Loucy (cell line): ENCODE measurements around the gene RAB11FIP5.

Experiments used
- H2AFZ ChIP-seq: fragments of 200-600 bp; sonication (generic); 2 replicates; pipeline ENCODE4 v1.6.0; 2016; ENCODE audit warnings: antibody characterized with exemption, mild to moderate bottlenecking, low read length, moderate library complexity
- H3F3A ChIP-seq: fragments of 200-600 bp; 2 replicates; pipeline ENCODE4 v1.6.0; 2016; ENCODE audit warnings: antibody characterized with exemption, low read depth, mild to moderate bottlenecking
- H3K27me3 ChIP-seq: fragments of 200-600 bp; sonication (generic); 2 replicates; pipeline ENCODE4 v1.6.1; 2014; ENCODE audit warnings: low read length, mild to moderate bottlenecking; ENCODE audit not compliant: insufficient read depth, poor library complexity, severe bottlenecking
- H3K36me3 ChIP-seq: fragments of 200-600 bp; sonication (generic); 2 replicates; pipeline ENCODE4 v1.6.1; 2016; ENCODE audit warnings: low read length; ENCODE audit not compliant: insufficient read depth
- H3K4me1 ChIP-seq: fragments of 200-600 bp; sonication (generic); 2 replicates; pipeline ENCODE4 v1.5.1; 2014; ENCODE audit warnings: low read length, mild to moderate bottlenecking; ENCODE audit not compliant: insufficient read depth, poor library complexity, severe bottlenecking
- H3K4me2 ChIP-seq: fragments of 200-600 bp; sonication (generic); 2 replicates; pipeline ENCODE4 v1.6.0; 2014; ENCODE audit warnings: antibody characterized with exemption, low read length, low read depth, mild to moderate bottlenecking; ENCODE audit not compliant: poor library complexity, severe bottlenecking
- H3K4me3 ChIP-seq: fragments of 200-600 bp; sonication (generic); 2 replicates; pipeline ENCODE4 v1.5.1; 2014; ENCODE audit warnings: low read length, mild to moderate bottlenecking, mixed read lengths; ENCODE audit not compliant: poor library complexity, severe bottlenecking
- H3K79me2 ChIP-seq: fragments of 200-600 bp; sonication (generic); 2 replicates; pipeline ENCODE4 v1.6.1; 2014; ENCODE audit warnings: low read length; ENCODE audit not compliant: insufficient read depth
- H3K9ac ChIP-seq: fragments of 200-600 bp; sonication (generic); 2 replicates; pipeline ENCODE4 v1.6.0; 2014; ENCODE audit warnings: mild to moderate bottlenecking, low read depth, low read length, moderate library complexity; ENCODE audit not compliant: poor library complexity, severe bottlenecking
- H3K9me2 ChIP-seq: fragments of 200-600 bp; sonication (generic); replicated peaks from 2 replicates; pipeline ENCODE4 v1.6.1; 2016; ENCODE audit warnings: low read depth, low read length, mixed read lengths
- H3K9me3 ChIP-seq: fragments of 200-600 bp; sonication (generic); 2 replicates; pipeline ENCODE4 v1.6.1; 2014; ENCODE audit warnings: mild to moderate bottlenecking, antibody characterized with exemption, low read length, low read depth; ENCODE audit not compliant: insufficient read depth
- H4K20me1 ChIP-seq: fragments of 200-600 bp; sonication (generic); 2 replicates; pipeline ENCODE4 v1.6.0; 2014; ENCODE audit warnings: antibody characterized with exemption, low read length, mild to moderate bottlenecking; ENCODE audit not compliant: insufficient read depth, poor library complexity, severe bottlenecking
- CTCF ChIP-seq: fragments of 200-600 bp; sonication (generic); conservative IDR thresholded peaks from 2 replicates; pipeline ENCODE4 v1.5.1; 2014; ENCODE audit warnings: mild to moderate bottlenecking, antibody characterized with exemption, low read length
- EZH2phosphoT487 ChIP-seq: fragments of 200-600 bp; IDR thresholded peaks from 2 replicates; pipeline ENCODE4 v1.6.1; 2018; ENCODE audit warnings: antibody characterized with exemption, mild to moderate bottlenecking, moderate library complexity, borderline replicate concordance

RAB11FIP5 gene

GRCh38 chr2:73091696-73092095, 21.1 kb downstream of the RAB11FIP5 start:
- no peaks in the 10 kb centered on the region for H3K9me3 ChIP-seq
- no peaks in the 10 kb centered on the region for H3K79me2 ChIP-seq
- no peaks in the 10 kb centered on the region for H3F3A ChIP-seq
- H4K20me1 ChIP-seq = no peaks in the 10 kb centered on the region
- H3K9ac ChIP-seq = peak overlapping the region; percentile 32
- H2AFZ ChIP-seq = no peak overlapping the region
- H3K4me1 ChIP-seq = peaks cover 10% of the 10 kb centered on the region
- H3K4me2 ChIP-seq = no peak overlapping the region
- no peak overlapping the region for H3K4me3 ChIP-seq
- peaks cover 15% of the 10 kb centered on the region; the same call in 1 of the 2 replicates for H3K36me3 ChIP-seq
- H3K9me2 ChIP-seq = no peaks in the 10 kb centered on the region
- TF ChIP-seq CTCF (no peak), EZH2phosphoT487 (no peak)
- no peaks in the 10 kb centered on the region for H3K27me3 ChIP-seq

GRCh38 chr2:73091164-73091563, 21.6 kb downstream of the RAB11FIP5 start:
- H3K9ac ChIP-seq = no peak overlapping the region
- TF ChIP-seq EZH2phosphoT487 = no peak
- TF ChIP-seq CTCF = no peak
- H2AFZ ChIP-seq = no peak overlapping the region
- no peaks in the 10 kb centered on the region for H3K79me2 ChIP-seq
- no peaks in the 10 kb centered on the region for H3K9me2 ChIP-seq
- peaks cover 10% of the 10 kb centered on the region for H3K4me1 ChIP-seq
- peaks cover 19% of the 10 kb centered on the region; the same call in 1 of the 2 replicates for H3K36me3 ChIP-seq
- no peaks in the 10 kb centered on the region for H3K9me3 ChIP-seq
- H3K27me3 ChIP-seq = no peaks in the 10 kb centered on the region
- H3K4me3 ChIP-seq = no peak overlapping the region
- H3F3A ChIP-seq = no peaks in the 10 kb centered on the region
- no peak overlapping the region for H3K4me2 ChIP-seq
- no peaks in the 10 kb centered on the region for H4K20me1 ChIP-seq

GRCh38 chr2:73089270-73090030, 23.3 kb downstream of the RAB11FIP5 start:
- no peak overlapping the region for H2AFZ ChIP-seq
- H4K20me1 ChIP-seq = no peaks in the 10 kb centered on the region
- no peaks in the 10 kb centered on the region for H3F3A ChIP-seq
- no peaks in the 10 kb centered on the region for H3K9me2 ChIP-seq
- H3K27me3 ChIP-seq = no peaks in the 10 kb centered on the region
- no peak overlapping the region for H3K4me3 ChIP-seq
- H3K4me1 ChIP-seq = peaks cover 10% of the 10 kb centered on the region
- peaks cover 19% of the 10 kb centered on the region; the same call in 1 of the 2 replicates for H3K36me3 ChIP-seq
- no peak overlapping the region for H3K4me2 ChIP-seq
- H3K79me2 ChIP-seq = no peaks in the 10 kb centered on the region
- no peaks in the 10 kb centered on the region for H3K9me3 ChIP-seq
- TF ChIP-seq CTCF (no peak), EZH2phosphoT487 (no peak)
- H3K9ac ChIP-seq = no peak overlapping the region
